Glomerular endothelial cell (primary cell): ENCODE results near the gene ADORA2A. TPM values are rescaled to one million over a fixed set of nuclear protein-coding genes. Genes with fewer than 3 reads are reported as not detected.
A peak's percentile ranks its signal among the peaks of the same experiment; 100 is the strongest.

Source experiments
- DNase-seq: peaks from one replicate; pipeline ENCODE4 v3.0.0-alpha.2; 2011; ENCODE audit warnings: low read depth, low spot score; ENCODE audit errors: extremely low read depth
- total RNA-seq: library from RNA; depleted of rRNA; stranded (reverse); fragments of >200 nt; gene quantifications from 2 replicates; pipeline ENCODE4 v1.2.3, GENCODE V29; 2015

ADORA2A gene
- total RNA-seq, 1 donor from 2014 or later = 60.6 TPM

- no peak for DNase-seq
These were observed 18.3 kb downstream of the ADORA2A start for GRCh38 chr22:24445481-24446259.

GRCh38 chr22:24446260-24446611, 18.8 kb downstream of the ADORA2A start:
- DNase-seq = no peak

- no peak for DNase-seq
These were observed 23.2 kb downstream of the ADORA2A start for GRCh38 chr22:24450610-24451009.

DNA sequence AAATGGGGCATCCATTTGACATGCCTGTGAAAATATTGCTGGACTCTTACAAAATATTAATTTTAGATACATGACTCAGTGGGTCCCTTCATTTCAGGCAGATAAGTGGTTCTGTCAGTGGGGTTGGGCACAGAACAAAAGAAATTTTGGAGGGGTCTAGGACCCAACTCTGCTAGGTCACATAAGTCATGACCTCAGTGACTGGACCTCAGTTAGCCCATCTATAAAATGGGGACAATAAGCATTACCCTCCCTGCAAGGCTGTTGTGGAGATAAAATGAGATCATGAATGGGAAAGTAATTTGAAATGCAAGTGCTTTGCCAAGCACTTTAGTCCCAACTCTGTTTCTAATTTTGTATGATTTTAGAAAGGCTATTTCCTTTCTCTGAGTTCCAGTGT, 23.8 kb downstream of the ADORA2A start:
- no peak for DNase-seq

GRCh38 chr22:24453853-24454252, 26.5 kb downstream of the ADORA2A start:
- no peak for DNase-seq

DNA sequence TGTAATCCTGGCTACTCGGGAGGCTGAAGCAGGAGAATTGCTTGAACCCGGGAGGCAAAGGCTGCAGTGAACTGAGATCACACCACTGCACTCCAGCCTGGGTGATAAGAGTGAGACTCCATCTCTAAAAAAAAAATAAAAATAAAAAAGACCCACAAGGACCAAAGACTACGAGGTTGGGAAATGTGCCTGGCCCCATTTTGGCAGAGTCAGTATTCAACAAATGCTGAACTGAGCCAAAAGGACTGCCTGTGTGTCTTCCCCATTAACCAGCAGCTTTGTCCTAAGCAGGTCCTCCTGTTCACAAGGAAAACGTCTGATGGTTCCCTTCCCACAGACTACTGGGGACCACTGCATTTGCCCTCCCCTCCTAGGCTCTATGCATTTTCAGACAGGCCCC, 27.6 kb downstream of the ADORA2A start:
- DNase-seq = no peak

- no peak for DNase-seq
These were observed 28.5 kb downstream of the ADORA2A start for GRCh38 chr22:24455751-24456426.

GRCh38 chr22:24457894-24458420, 30.6 kb downstream of the ADORA2A start:
- DNase-seq = no peak

DNA sequence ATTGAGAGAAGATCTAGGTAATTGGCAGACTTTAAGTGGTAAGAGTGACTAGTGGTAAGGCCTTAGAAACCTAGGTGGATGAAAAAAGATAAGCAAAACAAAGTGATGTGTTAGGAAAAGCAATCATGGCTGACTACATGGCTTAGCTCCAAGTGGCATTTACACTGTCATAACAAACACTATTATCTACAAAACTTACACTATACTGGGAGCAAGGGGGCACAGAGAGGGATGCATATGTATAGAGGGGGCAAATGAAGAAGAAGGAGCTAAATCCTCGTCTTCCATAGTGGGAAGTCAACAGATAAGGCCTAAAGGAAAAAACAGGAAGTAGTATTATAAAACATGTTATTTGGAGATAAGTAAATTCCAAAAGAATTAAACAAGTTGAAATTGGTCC, 32.5 kb downstream of the ADORA2A start:
- DNase-seq = no peak

DNA sequence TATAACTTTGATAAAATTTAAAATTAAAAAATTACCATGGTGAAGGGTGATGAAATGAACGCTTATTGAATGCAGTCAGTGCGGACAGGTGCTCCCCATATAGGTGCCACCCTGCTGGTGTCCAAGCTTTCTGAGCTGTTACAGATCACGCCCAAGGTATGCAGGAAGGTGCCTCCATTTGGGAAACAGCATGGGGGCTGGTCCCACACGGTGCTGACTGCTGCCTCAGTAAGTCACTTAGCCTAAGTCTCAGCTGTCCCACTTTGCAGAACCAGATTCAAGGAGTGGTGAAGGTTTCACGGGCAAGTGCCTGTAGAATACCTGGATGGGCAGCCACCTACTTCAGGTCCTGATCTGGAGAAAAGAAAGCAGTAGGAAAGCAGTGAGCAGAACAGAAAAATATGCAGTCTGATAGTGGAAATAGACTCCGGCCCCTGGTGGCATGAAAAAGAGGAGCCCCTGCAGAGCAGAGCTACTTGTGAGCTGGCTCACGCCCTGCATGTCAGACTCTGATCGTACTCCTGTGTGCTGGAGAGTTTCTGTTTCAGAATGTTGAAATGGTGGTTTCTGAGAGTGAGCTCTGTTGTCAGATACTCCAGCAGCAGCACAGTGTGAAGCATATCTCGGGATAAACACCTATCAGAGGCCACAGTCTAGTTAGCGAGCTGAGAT, 33.2 kb downstream of the ADORA2A start:
- DNase-seq = no peak

DNA sequence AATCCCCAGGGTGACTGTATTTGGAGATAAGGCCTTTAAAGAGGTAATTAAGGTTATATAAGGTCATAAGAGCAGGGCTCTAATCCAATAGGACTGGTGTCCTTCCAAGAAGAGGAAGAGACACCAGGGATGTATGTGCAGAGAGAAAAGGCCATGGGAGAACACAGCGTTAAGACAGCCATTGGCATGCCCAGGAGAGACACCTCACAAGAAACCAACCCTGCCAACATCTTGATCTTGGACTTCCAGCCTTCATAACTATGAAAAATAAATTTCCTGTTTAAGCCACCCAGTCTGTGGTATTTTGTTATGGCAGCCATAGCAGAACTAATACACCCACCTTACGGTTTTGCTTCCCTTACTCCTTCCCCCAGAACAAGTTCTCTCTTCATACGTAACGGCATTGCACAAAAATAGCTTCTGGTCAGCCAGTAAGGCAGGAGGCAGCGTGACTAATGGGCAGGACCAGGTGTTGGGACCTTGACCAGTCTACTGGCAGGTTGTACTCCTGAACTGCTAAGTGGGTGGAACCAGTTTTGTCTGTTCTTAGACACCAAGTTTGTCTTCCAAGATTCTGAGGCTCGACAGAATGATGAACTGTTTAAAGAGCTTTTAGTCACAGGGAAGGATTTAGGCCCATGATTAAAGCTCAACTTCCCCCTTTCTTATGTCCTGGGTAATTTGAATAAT, 35.8 kb downstream of the ADORA2A start:
- DNase-seq = no peak

- DNase-seq = no peak
These were observed 38.2 kb downstream of the ADORA2A start for GRCh38 chr22:24465566-24465965.

DNA sequence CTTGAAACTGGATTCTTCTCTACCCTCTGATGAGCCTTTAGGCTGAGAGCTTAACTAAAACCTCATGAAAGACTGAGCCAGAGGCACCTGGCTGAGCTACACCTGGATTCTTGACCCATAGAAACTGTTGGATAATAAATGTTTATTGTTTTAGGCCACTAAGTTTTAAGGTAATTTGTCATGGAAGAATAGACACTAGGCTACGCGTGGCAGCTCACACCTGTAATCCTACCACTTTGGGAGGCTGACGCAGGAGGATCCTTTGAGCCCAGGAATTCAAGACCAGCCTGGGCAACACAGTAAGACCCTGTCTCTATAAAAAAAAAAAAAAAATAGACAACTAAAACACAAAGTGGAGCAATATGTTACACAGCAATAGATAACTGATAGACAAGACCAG, 38.6 kb downstream of the ADORA2A start:
- DNase-seq = no peak

GRCh38 chr22:24466716-24467328, 39.4 kb downstream of the ADORA2A start:
- DNase-seq = peak; percentile 78

DNA sequence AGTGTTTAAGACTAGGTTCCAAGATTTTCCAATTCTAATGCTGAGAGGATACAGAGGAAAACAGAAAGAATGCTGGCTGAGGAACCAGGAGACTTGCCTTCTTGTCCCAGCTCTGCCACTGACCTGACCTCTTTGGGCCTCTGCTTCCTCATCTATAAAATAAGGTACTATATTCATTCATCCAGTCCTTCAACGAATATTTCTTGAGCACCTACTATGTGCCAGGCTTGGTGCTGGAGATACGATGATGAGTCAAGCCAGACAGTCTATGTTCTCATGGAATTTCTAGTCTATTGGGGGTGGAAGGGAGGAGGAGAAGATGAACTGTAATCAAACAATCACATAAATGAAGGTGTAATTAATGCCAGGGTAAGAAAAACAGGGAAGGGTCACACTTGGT, 39.9 kb downstream of the ADORA2A start:
- DNase-seq = no peak

- DNase-seq = no peak
These were observed 44.2 kb downstream of the ADORA2A start for GRCh38 chr22:24471570-24471969.

- DNase-seq = no peak
These were observed 45.9 kb downstream of the ADORA2A start for GRCh38 chr22:24473284-24473683.

- DNase-seq = peak; percentile 68
These were observed 46.8 kb downstream of the ADORA2A start for GRCh38 chr22:24474221-24474620.

- DNase-seq = no peak
These were observed 47.4 kb downstream of the ADORA2A start for GRCh38 chr22:24474649-24475255.

DNA sequence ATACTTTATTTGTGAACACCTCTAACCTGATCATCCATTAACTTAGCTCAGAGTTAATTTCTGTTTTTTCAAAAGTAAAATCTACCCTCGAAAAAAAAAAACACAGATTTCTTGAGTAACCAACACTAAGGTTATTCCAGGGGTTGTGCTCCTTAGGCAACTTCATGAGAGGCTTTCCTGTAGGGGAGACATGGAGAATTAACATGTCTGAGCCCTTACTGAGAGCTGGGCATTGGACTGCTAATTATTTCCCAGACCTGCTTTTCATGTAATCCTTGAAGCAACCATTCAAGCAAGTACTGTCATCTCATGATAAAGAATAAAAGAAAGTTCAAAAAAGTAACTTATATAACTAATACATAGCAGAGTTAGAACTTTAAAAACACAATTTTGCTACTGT, 54.2 kb downstream of the ADORA2A start:
- DNase-seq = no peak
